T follicular helper cell (primary cell): ENCODE measurements around the gene AK5.
"Not testable (repeated sequence)": the region's sequence is repeated elsewhere in the genome, so short reads cannot be mapped to it uniquely, and the experiment has no call there.

Experiments used
- DNase-seq: peaks from one replicate; pipeline ENCODE4 v3.0.0-alpha.2; 2020; ENCODE audit warnings: low read depth

AK5 gene

DNA sequence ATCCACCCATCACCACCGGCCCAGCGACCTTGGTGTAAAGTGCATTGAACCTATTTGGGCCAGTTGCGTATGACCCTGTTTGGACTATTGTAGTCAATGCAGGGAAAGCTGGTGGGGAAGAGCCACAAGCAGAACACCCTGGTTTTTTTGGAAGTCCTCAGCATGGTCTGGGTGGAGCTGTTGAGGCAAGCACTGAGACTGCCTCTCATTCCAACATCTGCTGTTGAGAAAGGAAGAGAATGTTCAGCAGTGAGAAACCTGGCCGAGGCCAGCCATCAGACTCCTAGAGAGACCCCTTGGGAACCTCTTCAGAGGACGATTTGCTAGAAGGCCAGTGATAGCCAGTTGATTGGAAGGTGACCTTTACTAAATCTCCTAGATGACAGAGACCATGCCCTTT lies 217.6 kb downstream of the AK5 start:
- DNase-seq = no peak

DNA sequence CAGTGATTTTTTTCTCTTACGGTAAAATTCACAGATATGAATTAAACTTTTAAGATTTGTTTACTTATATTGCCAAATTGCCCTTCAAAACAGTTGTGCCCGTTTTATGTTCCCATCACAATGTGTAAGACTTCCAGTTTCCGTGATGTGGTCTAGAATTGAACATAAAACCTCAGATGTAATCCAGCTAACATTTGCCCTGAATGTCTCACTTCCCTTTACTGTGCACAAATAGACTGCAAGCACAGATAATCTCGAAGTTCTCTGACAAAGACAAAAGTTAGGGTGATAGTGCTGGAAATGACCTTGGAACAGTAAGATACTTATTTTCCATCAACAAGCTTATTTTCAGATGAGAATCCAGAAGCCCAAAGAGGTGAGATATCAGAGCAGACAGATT lies 223.2 kb downstream of the AK5 start:
- no peak for DNase-seq

DNA sequence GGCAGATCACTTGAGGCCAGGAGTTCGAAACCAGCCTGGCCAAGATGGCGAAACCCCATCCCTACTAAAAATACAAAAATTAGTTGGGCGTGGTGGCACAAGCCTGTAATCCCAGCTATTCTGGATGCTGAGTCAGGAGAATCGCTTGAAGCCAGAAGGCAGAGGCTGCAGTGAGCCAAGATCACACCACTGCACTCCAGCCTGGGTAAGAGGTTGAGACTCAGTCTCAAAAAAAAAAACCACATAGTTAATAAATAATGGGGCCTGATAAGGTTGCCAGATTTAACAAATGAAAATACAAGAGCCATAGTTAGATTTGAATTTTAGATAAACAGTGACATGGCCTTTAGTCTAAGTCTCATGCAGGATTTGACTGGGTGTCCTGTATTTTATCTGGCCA lies 225.0 kb downstream of the AK5 start:
- no peak for DNase-seq

DNA sequence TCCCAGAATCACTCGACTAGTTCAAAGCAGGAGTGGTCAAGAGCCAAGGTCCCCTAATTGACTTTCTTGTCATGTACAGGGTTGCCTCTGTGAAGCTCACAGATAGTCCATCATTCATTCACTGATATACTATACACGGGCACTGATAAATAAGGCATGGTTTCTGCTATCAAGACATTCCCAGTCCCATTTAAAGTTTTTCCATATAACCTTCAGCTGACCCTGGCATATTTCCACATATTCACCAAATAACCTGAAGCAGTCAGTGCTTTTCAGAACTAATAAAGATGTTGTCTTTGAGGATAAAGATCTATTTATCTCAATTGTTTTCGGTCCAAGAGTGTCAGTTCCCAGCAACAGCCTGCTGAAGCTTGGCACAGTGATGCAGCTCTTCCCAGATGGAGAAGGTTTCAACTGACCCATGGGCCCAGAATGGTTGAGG lies 227.3 kb downstream of the AK5 start:
- no peak for DNase-seq

DNA sequence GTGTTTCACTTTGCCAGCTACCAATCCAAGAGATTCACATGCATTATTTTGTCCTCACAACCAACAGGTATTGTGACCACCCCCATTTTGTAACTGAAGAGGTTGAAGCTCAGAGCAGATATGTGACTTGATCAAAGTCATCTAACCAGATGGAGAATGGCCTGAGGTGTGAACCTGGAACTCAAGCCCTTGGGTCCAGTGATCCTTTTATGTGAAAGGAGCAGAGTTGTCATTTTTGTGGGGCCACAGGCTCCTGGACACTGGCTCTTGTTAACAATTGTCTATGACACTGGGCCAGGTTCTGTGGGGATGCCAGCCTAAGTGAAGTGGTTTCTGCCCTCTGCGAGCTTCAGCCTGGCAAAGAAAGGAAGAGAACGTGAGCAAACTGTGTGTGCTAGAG lies 228.1 kb downstream of the AK5 start:
- no peak for DNase-seq

DNA sequence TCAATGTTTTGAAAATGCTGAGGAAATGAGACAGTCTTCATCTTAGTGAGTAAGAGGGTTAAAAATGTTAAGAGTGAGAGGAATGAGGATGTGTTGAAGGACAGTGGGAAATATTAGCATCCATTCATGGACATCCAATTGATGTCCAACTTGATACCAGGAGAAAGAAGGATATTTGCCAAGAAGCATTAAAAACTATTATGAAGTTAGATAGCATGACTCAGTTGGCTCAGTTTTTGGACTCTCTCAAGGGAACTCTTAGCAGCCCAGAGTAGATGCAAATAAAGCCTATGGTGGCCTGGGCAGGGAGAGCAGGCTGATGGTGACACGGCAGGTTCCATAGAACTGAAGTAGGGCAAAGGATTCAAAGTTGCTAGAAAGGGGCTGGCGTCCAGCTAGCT lies 229.6 kb downstream of the AK5 start:
- DNase-seq = no peak

DNA sequence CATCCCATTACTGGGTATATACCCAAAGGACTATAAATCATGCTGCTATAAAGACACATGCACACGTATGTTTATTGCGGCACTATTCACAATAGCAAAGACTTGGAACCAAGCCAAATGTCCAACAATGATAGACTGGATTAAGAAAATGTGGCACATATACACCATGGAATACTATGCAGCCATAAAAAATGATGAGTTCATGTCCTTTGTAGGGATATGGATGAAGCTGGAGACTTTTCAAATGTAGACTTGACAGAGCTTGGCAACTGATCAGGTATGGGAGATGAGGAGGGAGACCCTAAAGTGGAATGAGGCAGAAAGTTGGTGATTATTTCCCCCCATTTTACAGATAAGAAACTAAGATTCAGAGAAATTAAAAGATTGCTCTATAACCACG lies 230.8 kb downstream of the AK5 start:
- DNase-seq = not testable (repeated sequence)

DNA sequence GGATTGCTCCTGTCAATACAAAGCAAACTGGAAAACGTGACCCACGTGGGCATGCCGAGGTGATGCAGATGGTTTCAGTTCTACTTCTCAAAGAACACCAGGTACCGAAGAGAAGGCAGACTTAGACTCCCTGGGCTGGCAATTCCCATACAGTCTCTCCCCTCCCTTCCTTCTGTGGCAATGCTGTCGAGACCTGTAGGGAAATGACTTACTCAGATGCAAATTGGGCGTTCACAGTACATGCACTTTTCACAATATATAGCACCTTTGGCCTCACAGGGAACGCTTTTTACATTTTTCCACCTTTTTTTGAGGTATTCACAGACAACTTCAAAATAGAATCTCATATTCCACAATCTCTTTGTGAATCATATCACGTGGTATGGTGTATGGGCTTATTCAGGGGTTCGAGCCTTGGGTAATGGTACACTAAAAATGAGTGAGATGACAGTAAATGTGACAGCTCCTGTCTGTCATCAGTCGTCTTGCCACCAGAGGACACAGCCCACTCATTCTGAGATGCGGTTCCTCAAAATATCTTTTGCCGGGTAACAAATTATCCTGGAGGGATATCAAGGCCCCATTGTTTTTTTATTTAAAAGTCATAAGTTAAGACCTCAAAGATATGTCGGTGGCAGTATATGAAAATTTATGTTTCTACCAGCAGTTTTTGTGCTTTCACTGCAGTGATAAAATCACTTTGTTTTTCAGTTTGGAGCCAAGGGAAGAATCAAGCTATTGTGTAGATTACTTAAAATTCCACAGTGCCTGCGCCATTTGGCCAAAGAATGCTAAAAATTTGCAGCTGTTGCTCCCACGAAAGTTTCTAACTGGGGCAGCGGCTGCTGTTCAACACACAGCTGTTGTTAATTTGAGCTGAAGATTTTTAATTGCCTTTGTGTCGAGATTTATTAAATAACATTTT lies 232.3 kb downstream of the AK5 start:
- DNase-seq = no peak

DNA sequence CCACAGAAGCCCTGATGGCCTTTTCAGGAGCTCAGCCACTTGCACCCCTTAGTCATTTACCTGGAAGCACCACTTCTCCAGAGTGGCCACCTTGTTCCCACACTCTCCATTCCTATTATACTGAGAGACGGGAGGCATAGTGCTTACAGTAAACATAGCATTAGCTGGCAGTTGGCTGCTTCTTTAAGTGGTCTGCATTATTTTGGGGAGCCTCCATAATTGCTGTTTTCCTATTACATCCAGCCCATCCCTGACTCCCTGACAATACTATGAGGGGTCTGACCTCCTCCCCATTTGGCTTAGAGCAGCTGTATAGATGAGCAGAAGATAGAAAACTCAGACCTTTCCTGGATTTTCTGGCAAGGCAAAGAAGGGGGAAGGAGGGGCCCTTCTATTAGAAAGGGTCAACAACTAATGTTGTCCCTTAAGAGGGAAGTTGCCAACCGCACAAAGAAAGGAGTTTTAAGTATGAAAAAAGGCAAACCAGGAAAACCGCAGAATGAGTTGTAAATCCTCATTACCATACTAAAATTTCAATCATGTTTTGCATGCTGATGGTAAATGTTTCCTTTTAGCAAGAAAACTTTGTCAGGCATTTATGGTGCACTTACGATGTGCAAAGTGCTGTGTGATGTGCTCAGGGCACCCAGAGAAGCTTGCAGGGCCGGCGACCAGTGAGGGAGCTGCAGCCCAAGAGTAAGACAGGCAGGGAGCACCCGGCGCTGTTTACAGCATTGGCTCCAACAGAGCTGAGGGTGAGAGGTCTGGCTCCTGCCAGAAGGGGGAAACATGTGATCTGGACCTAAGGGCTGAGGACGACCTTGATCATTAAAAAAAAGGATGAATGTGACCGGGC lies 233.3 kb downstream of the AK5 start:
- no peak for DNase-seq

DNA sequence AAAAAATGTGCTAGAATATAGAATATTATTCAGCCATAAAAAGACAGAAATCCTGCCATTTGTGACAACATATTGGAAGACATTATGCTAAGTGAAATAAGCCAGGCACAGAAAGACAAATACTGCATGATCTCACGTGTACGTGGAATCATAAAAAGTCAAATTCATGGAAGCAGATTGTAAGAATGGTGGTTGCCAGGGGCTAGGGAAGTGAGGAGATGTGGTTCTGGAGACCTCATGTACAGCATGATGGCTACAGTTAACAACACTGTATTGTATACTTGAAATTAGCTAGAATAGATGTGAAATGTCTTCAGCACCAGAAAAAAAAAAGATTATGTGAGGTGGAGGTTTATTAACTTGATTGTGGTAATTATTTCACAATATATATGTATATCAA lies 234.3 kb downstream of the AK5 start:
- no peak for DNase-seq

DNA sequence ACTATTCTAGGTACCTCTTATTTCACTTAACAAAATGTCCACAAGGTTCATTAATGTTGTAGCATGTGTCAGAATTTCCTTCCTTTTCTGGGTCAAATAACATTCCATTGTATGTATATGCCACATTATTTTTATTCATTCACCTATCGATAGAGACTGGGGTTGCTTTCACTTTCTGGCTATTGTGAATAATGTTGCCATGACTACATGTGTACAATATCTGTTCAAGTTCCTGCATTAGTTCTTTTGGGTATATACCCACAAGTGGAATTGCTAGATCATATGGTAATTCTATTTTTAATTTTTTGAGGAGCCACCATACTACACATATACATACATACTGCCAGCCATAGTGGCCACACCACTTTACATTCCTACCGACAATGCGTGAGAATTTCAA lies 242.2 kb downstream of the AK5 start:
- no peak for DNase-seq

DNA sequence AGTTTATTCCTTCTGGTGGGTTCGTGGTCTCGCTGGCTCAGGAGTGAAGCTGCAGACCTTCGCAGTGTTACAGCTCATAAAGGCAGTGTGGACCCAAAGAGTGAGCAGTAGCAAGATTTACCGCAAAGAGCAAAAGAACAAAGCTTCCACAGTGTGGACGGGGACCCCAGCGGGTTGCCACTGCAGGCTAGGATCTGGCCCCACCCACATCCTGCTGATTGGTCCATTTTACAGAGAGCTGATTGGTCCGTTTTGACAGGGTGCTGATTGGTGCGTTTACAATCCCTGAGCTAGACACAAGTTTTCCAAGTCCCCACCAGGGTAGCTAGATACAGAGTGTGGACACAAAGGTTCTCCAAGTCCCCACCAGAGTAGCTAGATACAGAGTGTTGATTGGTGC lies 249.3 kb downstream of the AK5 start:
- not testable (repeated sequence) for DNase-seq

DNA sequence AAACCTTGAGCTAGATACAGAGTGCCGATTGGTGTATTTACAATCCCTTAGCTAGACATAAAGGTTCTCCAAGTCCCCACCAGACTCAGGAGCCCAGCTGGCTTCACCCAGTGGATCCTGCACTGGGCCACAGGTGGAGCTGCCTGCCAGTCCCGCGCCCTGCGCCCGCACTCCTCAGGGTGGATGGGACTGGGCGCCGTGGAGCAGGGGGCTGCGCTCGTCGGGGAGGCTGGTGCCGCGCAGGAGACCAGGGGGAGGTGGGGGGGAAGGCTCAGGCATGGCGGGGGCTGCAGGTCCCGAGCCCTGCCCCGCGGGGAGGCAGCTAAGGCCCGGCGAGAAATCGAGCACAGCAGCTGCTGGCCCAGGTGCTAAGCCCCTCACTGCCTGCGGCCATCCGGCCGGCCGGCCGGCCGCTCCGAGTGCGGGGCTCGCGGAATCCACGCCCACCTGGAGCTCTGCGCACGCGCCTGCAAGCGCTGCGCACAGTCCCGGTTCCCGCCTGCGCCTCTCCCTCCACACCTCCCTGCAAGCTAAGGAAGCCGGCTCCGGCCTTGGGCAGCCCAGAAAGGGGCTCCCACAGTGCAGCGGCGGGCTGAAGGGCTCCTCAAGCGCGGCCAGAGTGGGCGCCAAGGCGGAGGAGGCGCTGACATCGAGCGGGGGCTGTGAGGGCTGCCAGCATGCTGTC lies 249.9 kb downstream of the AK5 start:
- DNase-seq = not testable (repeated sequence)

DNA sequence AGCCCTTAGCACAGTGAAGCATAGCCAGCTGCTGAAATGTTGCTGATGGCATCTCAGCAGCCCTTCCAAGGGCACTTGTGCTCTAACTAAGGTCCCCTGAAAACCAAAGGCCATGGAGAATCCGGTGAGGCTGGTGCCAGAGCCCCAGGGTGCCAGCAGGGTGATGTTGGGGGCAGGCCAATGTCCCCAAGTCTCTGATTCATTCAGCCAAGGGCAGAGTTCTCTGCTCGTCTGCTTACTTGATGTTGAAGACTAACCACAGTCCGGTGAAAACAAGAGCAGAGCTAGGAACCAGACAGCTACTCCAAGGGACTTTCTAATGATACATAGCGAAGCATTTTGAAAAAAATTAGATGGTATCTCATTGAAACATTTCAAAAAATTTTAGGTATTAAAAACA lies 250.8 kb downstream of the AK5 start:
- DNase-seq = no peak

DNA sequence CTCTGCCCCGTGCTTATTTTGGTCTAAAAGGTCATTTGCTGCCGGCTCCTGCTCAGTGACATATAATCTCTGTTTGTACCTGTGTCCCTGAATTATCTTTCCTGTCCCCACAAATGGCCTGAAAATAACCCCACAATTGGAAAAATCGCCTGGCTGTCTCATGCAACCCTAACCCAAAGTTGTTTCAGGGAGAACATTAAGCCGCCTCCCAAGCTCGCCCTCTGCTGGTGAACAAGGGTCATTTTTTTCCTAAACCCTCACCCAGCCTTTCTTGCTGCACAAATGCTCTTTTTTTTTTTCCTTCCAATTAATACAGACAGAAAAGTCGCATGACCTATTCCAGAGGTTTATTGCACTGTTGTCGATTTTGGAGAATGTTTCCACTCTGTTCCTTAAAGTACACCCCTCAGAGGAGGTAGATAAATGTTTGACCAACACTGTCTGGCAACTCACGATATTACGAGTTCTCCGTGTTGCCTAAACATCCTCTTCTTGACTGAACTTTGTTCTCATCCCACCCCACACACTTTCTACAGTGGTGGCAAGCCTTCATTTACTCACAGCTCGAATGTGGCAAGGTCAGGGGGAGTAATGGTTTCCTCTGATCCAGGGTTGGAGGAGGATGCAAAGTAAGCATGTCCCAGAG lies 252.0 kb downstream of the AK5 start:
- DNase-seq = peak; percentile 42

DNA sequence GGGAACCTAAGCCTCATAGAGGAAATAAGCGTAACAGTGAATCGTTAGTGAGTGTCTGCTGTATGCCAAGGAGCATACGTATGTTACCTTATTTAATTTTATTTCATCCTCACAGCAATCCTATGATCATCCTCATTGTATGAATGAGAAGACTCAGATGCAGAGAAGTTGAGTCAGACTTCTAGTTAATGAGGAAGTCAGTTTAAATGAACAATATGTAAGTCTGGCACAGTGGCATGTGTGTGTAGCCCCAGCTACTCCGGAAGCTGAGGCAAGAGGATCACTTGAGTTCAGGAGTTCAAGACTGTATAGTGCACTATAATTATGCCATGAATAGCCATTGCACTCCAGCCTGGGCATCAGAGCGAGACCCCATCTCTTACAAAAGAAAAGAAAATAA lies 252.6 kb downstream of the AK5 start:
- DNase-seq = no peak

DNA sequence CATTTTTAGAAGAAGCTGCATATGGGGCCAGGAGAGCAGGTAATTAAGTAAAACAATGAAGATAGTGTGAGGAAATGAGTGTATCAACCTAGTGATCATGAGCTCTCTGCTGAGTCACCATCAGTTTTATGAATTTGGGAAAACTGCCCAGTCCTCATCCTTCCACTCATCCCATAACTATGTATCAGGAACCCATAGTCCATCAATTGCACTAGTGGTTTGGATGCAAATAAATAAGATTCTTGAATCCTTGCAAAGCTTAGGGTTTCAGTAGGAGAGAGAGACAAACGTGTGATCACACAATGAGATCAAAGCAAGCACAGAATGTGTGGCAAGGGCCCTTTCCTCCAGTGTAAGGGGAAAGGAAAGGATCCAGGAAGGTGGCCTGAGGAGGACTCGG lies 255.0 kb downstream of the AK5 start:
- DNase-seq = no peak

DNA sequence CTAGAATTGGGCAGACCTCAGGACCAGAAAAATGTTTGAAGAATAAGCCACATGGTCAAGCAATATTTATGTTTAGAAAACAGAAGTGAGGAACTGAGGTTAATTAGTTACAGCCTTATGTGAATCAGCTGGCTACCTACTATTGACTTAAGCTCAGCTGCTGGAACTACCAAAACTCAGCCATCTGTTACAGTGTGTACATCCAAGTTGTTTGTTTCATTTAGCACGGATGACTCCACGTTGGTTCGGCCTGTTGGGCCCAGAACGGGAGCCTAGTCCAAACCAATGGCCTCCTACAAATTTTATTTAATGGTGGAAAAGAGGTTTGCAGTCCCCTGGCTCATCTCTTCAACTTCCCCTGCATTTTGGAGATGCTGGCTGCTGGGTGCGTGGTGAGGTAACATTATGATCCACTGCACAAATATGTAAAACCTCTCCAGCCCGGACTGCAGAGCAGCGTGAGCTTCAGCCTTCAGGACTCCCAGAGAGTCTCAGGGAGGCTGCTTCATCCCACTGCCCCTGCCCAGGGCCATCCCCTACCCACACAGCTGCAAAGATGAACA lies 257.2 kb downstream of the AK5 start:
- DNase-seq = no peak

DNA sequence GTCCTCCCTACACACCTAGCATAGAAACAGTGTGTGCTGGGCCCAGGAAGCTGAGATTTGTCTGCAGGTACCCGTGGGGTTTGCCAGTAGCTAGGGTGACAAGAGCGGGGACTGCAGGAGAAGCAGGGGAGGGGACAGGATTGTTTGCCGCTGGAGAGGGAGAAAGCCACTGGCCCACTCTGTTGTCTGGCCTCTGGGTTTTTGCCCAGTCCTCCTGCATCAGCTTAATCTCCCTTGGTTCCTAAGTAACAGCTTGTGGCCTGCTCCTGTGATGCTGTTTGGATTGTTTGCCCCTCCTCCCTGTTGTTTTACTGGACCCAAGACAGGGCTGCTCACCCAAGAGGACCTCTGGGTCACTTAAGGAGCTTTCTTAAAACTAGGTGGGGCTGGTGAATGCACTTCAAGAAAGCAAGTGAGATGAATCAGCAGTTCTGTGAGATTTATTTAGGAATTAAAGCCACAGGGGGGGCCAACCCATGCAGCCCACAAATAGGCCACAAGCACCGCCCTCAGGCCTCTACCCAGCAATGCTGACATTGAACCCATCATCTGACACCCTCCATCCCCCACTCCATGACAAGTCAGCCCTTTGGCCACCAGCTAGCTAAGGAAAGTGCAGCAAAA lies 257.8 kb downstream of the AK5 start:
- no peak for DNase-seq

DNA sequence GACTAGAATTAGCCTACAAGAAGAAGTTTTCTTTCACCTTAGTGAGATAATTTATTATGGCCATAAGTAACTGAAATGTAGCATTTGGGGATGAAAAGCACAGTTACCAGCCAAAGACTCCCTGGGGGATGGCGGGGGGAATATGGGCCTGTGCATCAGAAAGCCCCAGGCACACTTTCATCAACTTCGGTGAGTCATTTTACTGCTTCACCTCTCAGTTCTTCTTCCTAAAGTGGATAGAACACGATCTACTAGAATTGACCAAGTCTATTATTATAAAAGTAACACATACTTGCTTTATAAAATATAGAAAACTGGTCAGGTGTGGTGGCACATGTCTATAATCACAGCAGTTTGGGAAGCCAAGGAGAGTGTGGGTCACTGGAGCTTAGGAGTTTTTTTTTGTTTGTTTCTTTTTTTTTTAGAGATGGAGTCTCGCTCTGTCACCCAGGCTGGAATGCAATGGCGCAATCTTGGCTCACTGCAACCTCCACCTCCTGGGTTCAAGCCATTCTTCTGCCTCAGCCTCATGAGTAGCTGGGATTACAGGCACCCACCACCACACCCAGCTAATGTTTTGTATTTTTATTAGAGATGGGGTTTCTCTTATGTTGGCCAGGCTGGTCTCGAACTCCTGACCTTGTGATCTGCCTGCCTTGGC lies 258.8 kb downstream of the AK5 start:
- DNase-seq = no peak

DNA sequence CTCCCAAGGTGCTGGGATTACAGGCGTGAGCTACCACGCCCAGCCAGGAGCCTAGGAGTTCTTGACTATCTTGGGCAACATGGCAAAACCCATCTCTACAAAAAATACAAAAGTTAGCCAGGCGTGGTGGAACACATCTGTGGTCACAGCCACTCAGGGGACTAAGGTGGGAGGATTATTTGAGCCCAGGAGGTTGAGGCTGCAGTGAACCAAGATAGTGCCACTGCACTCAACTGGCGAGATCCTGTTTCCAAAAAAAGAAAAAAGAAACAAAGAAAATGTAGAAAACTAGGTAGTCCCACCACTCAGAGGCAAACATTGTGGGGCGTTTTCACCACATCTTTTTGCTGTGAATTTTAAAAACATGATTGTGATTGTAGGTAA lies 259.3 kb downstream of the AK5 start:
- no peak for DNase-seq
